GM12878 (cell line): ENCODE results near the gene FSTL4. TPM values are rescaled to one million over a fixed set of nuclear protein-coding genes. Genes with fewer than 3 reads are reported as not detected.

Experiments used
- ATAC-seq: fragments of 200-7000 bp; cut with Tn5 transposase; 3 replicates; pipeline ENCODE4 v1.9.1; 2020; ENCODE audit warnings: mild to moderate bottlenecking, moderate library complexity
- BruUV-seq: library from RNA; stranded (reverse); fragments of 400-500 nt; replicated peaks from 2 replicates; lab custom pipeline; 2021; lab: Mats Ljungman, UMichigan
- CTCF ChIA-PET: fragments of 300-600 bp; sonication (Branson Sonifier 250); formaldehyde crosslinking; extraction: SDS; loops from one replicate; lab custom pipeline; 2021; ENCODE audit warnings: inconsistent platforms; lab: Yijun Ruan, JAX
- POLR2A ChIA-PET: fragments of 350-600 bp; formaldehyde crosslinking; extraction: SDS; loops from one replicate; lab custom pipeline; 2021; ENCODE audit warnings: inconsistent platforms; lab: Charles Lee
- RAD21 ChIA-PET: fragments of 300-600 bp; sonication (Branson Sonifier 250); formaldehyde crosslinking; loops from one replicate; lab custom pipeline; 2023; ENCODE audit warnings: antibody characterized with exemption; ENCODE audit not compliant: unreplicated experiment; lab: Charles Lee
- SMC1A ChIA-PET: fragments of 300-600 bp; sonication (Branson Sonifier 250); formaldehyde crosslinking; loops from one replicate; lab custom pipeline; 2023; ENCODE audit not compliant: unreplicated experiment, uncharacterized antibody; lab: Charles Lee
- DNase-seq: peaks from one replicate; pipeline ENCODE4 v3.0.0-alpha.2; 2011; ENCODE audit warnings: low read depth, low spot score
- FAIRE-seq: peaks from 3 replicates; lab custom pipeline; 2011; peaks lifted over from hg19 to GRCh38; lab: Jason Lieb, UNC
- H2AFZ ChIP-seq: 2 replicates; pipeline ENCODE4 v1.6.0; 2011; ENCODE audit warnings: low read depth, low read length, control low read depth; ENCODE audit not compliant: control insufficient read depth
- H3K27ac ChIP-seq: 2 replicates; pipeline ENCODE4 v1.5.1; 2011; ENCODE audit warnings: control low read depth; ENCODE audit not compliant: control insufficient read depth, insufficient read depth
- H3K27me3 ChIP-seq, 2 experiments: replicated peaks in 1 of 2; 2 replicates each; pipeline versions ENCODE4 v1.6.0 to v1.6.1; 2011; ENCODE audit warnings: low read length in 1 of 2; ENCODE audit not compliant: control insufficient read depth in 2 of 2, insufficient read depth in 2 of 2
- H3K36me3 ChIP-seq, 2 experiments: 2 replicates each; pipeline ENCODE4 v1.5.1; 2011; ENCODE audit warnings: low read length in 1 of 2; ENCODE audit not compliant: control insufficient read depth in 2 of 2, insufficient read depth in 2 of 2
- H3K4me1 ChIP-seq: 2 replicates; pipeline ENCODE4 v1.6.1; 2011; ENCODE audit warnings: mild to moderate bottlenecking, low read length, moderate library complexity, mixed read lengths; ENCODE audit not compliant: control insufficient read depth, insufficient read depth
- H3K4me2 ChIP-seq: 2 replicates; pipeline ENCODE4 v1.6.0; 2011; ENCODE audit warnings: control low read depth; ENCODE audit not compliant: control insufficient read depth, insufficient read depth
- H3K4me3 ChIP-seq: fragments of 200-600 bp; sonication (generic); 2 replicates; pipeline ENCODE4 v1.5.1; 2016
- H3K79me2 ChIP-seq: 2 replicates; pipeline ENCODE4 v1.6.0; 2011; ENCODE audit warnings: low read length; ENCODE audit not compliant: control insufficient read depth, insufficient read depth
- H3K9ac ChIP-seq: 2 replicates; pipeline ENCODE4 v1.8.0; 2011; ENCODE audit warnings: low read length, control low read depth, mixed read lengths; ENCODE audit not compliant: control insufficient read depth, insufficient read depth
- H3K9me3 ChIP-seq: replicated peaks from 3 replicates; pipeline ENCODE4 v1.5.1; 2011; ENCODE audit warnings: mild to moderate bottlenecking, low read length; ENCODE audit not compliant: control insufficient read depth, insufficient read depth
- H4K20me1 ChIP-seq: 2 replicates; pipeline ENCODE4 v1.6.0; 2011; ENCODE audit not compliant: control insufficient read depth, insufficient read depth
- E2F8 ChIP-seq: fragments of 450-650 bp; IDR thresholded peaks from 2 replicates; pipeline ENCODE4 v1.6.1; 2018; ENCODE audit warnings: mild to moderate bottlenecking, low read depth, moderate library complexity; ENCODE audit not compliant: partially characterized antibody
- IKZF1 ChIP-seq: fragments of 450-650 bp; conservative IDR thresholded peaks from 2 replicates; pipeline ENCODE4 v1.6.1; 2017; ENCODE audit warnings: antibody characterized with exemption, mild to moderate bottlenecking
- ZBTB11 ChIP-seq: fragments of 450-650 bp; formaldehyde crosslinking; IDR thresholded peaks from 2 replicates; pipeline ENCODE4 v1.5.0; 2022; ENCODE audit warnings: mild to moderate bottlenecking, missing genetic modification characterization
- WGBS: methylation state at CpG from one replicate; pipeline ENCODE4 v1.1.6; 2016; ENCODE audit warnings: low lambda C conversion rate; ENCODE audit not compliant: insufficient replicate concordance, insufficient coverage; ENCODE audit errors: missing lambda C conversion rate; 5-methylcytosine and 5-hydroxymethylcytosine counted together
- in situ Hi-C: fragments of 300-500 bp; cut with MboI; formaldehyde crosslinking; loops from 9 replicates; pipeline ENCODE4 v1.14.3; 2018; ENCODE audit warnings: mixed read lengths
- intact Hi-C: fragments of 100-400 bp; cut with micrococcal nuclease; formaldehyde crosslinking; loops from one replicate; pipeline ENCODE4 v1.14.2; 2022; ENCODE audit not compliant: unreplicated experiment
- polyA plus RNA-seq, 11 experiments: library from polyadenylated mRNA; depleted of rRNA in 4 of 11; unstranded in 6 of 11; stranded (reverse) in 5 of 11; fragments of >200 nt; fragmentation: Nextera tagmentation in 4 of 11; fragmentation: Illumina TruSeq in 1 of 11; extraction: Ambion mirVana in 4 of 11; extraction: Trizol in 1 of 11; gene quantifications; 1 replicate in 1 of 11; 2 replicates in 10 of 11; pipeline versions ENCODE4 v1.2.1 to v1.2.3, GENCODE V29; 2011 to 2016; ENCODE audit warnings: inconsistent platforms in 2 of 11, missing spikeins in 2 of 11, low read depth in 1 of 11
- total RNA-seq, 4 experiments: library from RNA; depleted of rRNA in 3 of 4; stranded (reverse); fragments of >200 nt in 3 of 4; fragmentation: Illumina TruSeq in 1 of 4; extraction: Trizol in 1 of 4; gene quantifications; 2 replicates each; pipeline versions ENCODE4 v1.2.1 to v1.2.3, GENCODE V29; 2013 to 2021

FSTL4 gene
- total and polyA plus RNA-seq, 10 of the 15 experiments (the other 5 are each of a cell fraction or from before 2014, with no cell fraction given) = 0.01 to 0.79 (median 0.21) TPM; not detected in 6

- in situ Hi-C loops = no loop called here
- H3K4me2 ChIP-seq = no peak overlapping the region
- no peaks in the 10 kb centered on the region for H3K79me2 ChIP-seq
- BruUV-seq = no TSS peak
- intact Hi-C loops = no loop called here
- FAIRE-seq (no peak), ATAC-seq (no peak), DNase-seq (no peak)
- ChIA-PET POLR2A (interaction anchor here (0.5 kb wide), 1 partner anchor 877 kb away, joined by 4 read pairs; no protein-coding TSS in a partner anchor), SMC1A (no interaction called here), CTCF (interaction anchor here (0.9 to 2.0 kb wide), 3 partner anchors 26 to 104 kb away, joined by 3 to 4 read pairs (median 4); no protein-coding TSS in a partner anchor), RAD21 (no interaction called here)
- no peaks in the 10 kb centered on the region; the same call in 1 of the 2 replicates for H4K20me1 ChIP-seq
- H3K9ac ChIP-seq = no peak overlapping the region
- no peaks in the 10 kb centered on the region; the same call in 1 of the 2 replicates for H3K4me1 ChIP-seq
- H2AFZ ChIP-seq = no peak overlapping the region
- no peak for TF ChIP-seq E2F8
- TF ChIP-seq ZBTB11 = no peak
- TF ChIP-seq IKZF1 = no peak
- no peak overlapping the region for H3K27ac ChIP-seq
- 28% methylated on average over 2 of the region's 2 CpGs for WGBS
- no peaks in the 10 kb centered on the region for H3K36me3 ChIP-seq
- no peaks in the 10 kb centered on the region; a peak in 2 of 4 replicates for H3K27me3 ChIP-seq
- H3K9me3 ChIP-seq = no peaks in the 10 kb centered on the region
- H3K4me3 ChIP-seq = no peak overlapping the region
Measured at GRCh38 chr5:133527311-133527710, 85.0 kb downstream of the FSTL4 start.
